ENCODE measurements around the gene CEP95. TPM values are rescaled to one million over a fixed set of nuclear protein-coding genes. Genes with fewer than 3 reads are reported as not detected.

The CEP95 gene
- total and polyA plus RNA-seq, 4 donors = 57.7 to 83.8 (median 62.1) TPM

DNA sequence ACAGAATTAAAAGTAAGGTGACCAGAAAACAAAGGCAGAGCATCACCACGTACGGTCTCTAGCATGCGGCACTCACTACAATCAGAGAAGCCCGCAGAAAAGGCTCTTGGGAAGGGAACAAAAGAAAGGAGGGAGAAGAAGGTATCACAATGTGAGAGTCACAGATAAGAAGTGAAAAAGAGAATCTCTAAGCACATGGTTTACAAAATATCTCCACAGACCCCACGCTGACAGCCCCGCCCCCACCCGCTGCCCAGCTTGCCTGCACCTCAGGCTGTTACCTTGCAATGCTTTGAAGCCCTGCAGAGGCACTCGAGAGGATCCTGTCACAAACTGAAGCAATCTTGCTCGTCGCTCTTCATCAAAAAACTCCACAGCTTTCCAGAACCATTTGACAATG, 40.5 kb downstream of the CEP95 start:
- Histone ChIP-seq H3K4me1 (ENCODE audit: control insufficient read depth, insufficient read depth, low read length) (peaks cover 3% of the 10 kb centered on the region), H3K9me3 (ENCODE audit: control insufficient read depth, insufficient read depth, low read length) (no peaks in the 10 kb centered on the region), H3K27me3 (ENCODE audit: control insufficient read depth, insufficient read depth, low read length) (no peaks in the 10 kb centered on the region), H3K4me3 (ENCODE audit: low read depth, low read length) (no peak overlapping the region), H3K27ac (ENCODE audit: low read depth, low read length) (no peak overlapping the region), H3K36me3 (ENCODE audit: control insufficient read depth, insufficient read depth, low read length) (peaks cover 9% of the 10 kb centered on the region)
- DNase-seq (ENCODE audit: low read depth in 4 of 6, low spot score in 6 of 6) = peak in 1 of 6 donors; percentile 60
- 50% methylated on average over 3 of the region's 10 CpGs for WGBS (ENCODE audit: insufficient coverage)

- no CpG with 5 or more reads among the region's 5 CpGs for WGBS (ENCODE audit: insufficient coverage)
- Histone ChIP-seq H3K4me3 (ENCODE audit: low read depth, low read length) (no peak overlapping the region), H3K4me1 (ENCODE audit: control insufficient read depth, insufficient read depth, low read length) (peaks cover 3% of the 10 kb centered on the region), H3K36me3 (ENCODE audit: control insufficient read depth, insufficient read depth, low read length) (peaks cover 15% of the 10 kb centered on the region), H3K9me3 (ENCODE audit: control insufficient read depth, insufficient read depth, low read length) (no peaks in the 10 kb centered on the region), H3K27me3 (ENCODE audit: control insufficient read depth, insufficient read depth, low read length) (no peaks in the 10 kb centered on the region), H3K27ac (ENCODE audit: low read depth, low read length) (peak overlapping the region; percentile 64)
- DNase-seq (ENCODE audit: low read depth in 4 of 6, low spot score in 6 of 6) = peak in 1 of 6 donors; percentile 11
Measured at GRCh38 chr17:64551461-64551860, 44.7 kb downstream of the CEP95 start.

DNA sequence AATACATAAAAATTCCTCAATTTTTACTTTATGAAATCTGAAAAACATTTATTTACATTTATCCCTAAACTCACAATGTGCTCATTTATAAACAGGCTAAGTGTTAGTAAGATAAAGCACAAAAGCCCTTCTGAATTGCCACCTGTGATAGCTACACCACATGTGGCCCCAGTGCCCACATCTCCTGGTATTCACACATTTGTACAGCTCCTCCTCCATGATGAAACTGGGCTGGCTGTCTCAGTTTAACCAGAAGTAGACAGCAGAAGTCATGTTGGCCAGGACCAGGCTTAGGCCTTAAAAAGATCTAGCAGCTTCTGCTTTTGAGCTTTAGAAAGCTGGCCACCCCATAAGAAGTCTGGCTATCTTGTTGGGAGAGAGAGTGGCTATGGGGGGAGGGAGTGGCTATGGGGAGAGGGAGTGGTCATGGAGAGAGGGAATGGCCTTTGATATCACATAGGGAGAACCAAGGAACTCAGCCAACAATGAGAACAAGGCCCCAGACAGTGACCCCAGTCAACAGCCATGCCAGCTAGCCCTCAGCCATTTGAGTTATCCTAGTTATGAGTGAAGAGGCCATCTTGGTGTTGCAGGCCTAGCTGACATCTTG, 47.4 kb downstream of the CEP95 start:
- H3K27ac ChIP-seq (ENCODE audit: low read depth, low read length) = no peak overlapping the region
- peaks cover 3% of the 10 kb centered on the region for H3K4me1 ChIP-seq (ENCODE audit: control insufficient read depth, insufficient read depth, low read length)
- H3K27me3 ChIP-seq (ENCODE audit: control insufficient read depth, insufficient read depth, low read length) = no peaks in the 10 kb centered on the region
- H3K4me3 ChIP-seq (ENCODE audit: low read depth, low read length) = no peak overlapping the region
- peaks cover 11% of the 10 kb centered on the region for H3K36me3 ChIP-seq (ENCODE audit: control insufficient read depth, insufficient read depth, low read length)
- H3K9me3 ChIP-seq (ENCODE audit: control insufficient read depth, insufficient read depth, low read length) = no peaks in the 10 kb centered on the region
- DNase-seq (ENCODE audit: low read depth in 4 of 6, low spot score in 6 of 6) = no peak

DNA sequence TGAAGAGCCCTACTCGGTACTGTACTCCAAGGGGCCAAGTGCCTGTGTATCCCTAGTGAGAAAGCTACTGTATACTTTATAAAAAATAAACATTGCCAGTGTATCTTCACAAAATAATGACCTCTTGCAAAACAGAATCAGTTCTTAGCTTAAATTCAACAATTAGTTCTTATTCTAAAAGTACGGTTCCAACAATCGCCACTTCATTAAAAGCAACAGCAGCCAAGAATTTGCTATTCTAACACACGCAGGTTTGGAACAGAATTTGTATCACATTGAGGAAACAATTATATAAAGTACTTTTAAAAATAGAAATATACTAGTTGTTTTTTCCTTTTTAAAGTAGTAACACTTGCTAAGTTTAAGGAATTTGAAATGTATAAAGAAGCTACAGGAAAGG, 48.5 kb downstream of the CEP95 start:
- no peak overlapping the region for H3K27ac ChIP-seq (ENCODE audit: low read depth, low read length)
- no peaks in the 10 kb centered on the region for H3K9me3 ChIP-seq (ENCODE audit: control insufficient read depth, insufficient read depth, low read length)
- peaks cover 3% of the 10 kb centered on the region for H3K4me1 ChIP-seq (ENCODE audit: control insufficient read depth, insufficient read depth, low read length)
- no peak for DNase-seq (ENCODE audit: low read depth in 4 of 6, low spot score in 6 of 6)
- peaks cover 15% of the 10 kb centered on the region for H3K36me3 ChIP-seq (ENCODE audit: control insufficient read depth, insufficient read depth, low read length)
- WGBS (ENCODE audit: insufficient coverage) = no CpG with 5 or more reads among the region's 4 CpGs
- no peak overlapping the region for H3K4me3 ChIP-seq (ENCODE audit: low read depth, low read length)
- H3K27me3 ChIP-seq (ENCODE audit: control insufficient read depth, insufficient read depth, low read length) = no peaks in the 10 kb centered on the region

DNA sequence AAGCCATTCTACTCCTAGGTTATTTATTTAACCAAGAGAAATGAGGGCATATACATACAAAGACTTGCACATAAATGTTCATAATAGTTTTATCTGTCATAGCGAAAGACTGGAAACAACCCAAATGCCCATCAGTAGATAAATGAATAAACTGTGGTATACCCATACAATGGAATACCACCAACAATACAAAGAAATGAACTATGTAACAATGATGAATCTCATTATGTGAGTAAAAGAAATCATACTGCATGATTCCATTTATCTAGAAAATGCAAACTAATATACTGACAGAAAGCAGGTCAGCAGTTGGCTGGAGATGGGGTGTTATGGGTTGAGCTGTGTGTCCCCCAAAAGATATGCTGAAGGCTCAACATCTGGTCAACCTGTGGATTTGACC, 57.3 kb downstream of the CEP95 start:
- H3K4me3 ChIP-seq (ENCODE audit: low read depth, low read length) = no peak overlapping the region
- no CpG with 5 or more reads among the region's 1 CpG for whole genome bisulfite sequencing (ENCODE audit: insufficient coverage)
- no peaks in the 10 kb centered on the region for H3K4me1 ChIP-seq (ENCODE audit: control insufficient read depth, insufficient read depth, low read length)
- DNase-seq (ENCODE audit: low read depth in 4 of 6, low spot score in 6 of 6) = no peak
- H3K36me3 ChIP-seq (ENCODE audit: control insufficient read depth, insufficient read depth, low read length) = peaks cover 21% of the 10 kb centered on the region
- no peak overlapping the region for H3K27ac ChIP-seq (ENCODE audit: low read depth, low read length)
- no peaks in the 10 kb centered on the region for H3K27me3 ChIP-seq (ENCODE audit: control insufficient read depth, insufficient read depth, low read length)
- no peaks in the 10 kb centered on the region for H3K9me3 ChIP-seq (ENCODE audit: control insufficient read depth, insufficient read depth, low read length)

GRCh38 chr17:64565563-64565962, 58.8 kb downstream of the CEP95 start:
- Histone ChIP-seq H3K36me3 (ENCODE audit: control insufficient read depth, insufficient read depth, low read length) (peaks cover 17% of the 10 kb centered on the region), H3K9me3 (ENCODE audit: control insufficient read depth, insufficient read depth, low read length) (no peaks in the 10 kb centered on the region), H3K27me3 (ENCODE audit: control insufficient read depth, insufficient read depth, low read length) (no peaks in the 10 kb centered on the region), H3K4me3 (ENCODE audit: low read depth, low read length) (no peak overlapping the region), H3K27ac (ENCODE audit: low read depth, low read length) (no peak overlapping the region), H3K4me1 (ENCODE audit: control insufficient read depth, insufficient read depth, low read length) (no peaks in the 10 kb centered on the region)
- DNase-seq (ENCODE audit: low read depth in 4 of 6, low spot score in 6 of 6) = no peak

DNA sequence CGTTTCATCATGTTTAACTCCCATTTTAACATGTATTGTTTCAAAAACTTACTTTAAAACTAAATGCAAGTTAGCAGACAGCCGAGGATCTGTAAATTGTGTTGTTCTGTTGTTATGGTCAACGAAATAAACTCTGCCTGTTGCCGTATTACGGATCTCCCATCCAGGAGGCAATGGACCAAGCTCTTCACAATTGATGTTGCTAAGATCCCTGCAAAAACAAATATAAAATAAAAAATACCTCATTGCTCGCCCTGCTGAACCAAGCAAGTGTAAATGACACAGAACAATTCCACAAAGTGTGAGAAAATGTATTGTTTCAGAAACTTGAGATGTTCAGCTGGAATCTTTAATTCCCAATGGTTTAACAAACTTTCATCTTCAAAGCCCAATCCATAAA, 65.0 kb downstream of the CEP95 start:
- no peak overlapping the region for H3K4me3 ChIP-seq (ENCODE audit: low read depth, low read length)
- H3K9me3 ChIP-seq (ENCODE audit: control insufficient read depth, insufficient read depth, low read length) = no peaks in the 10 kb centered on the region
- DNase-seq (ENCODE audit: low read depth in 4 of 6, low spot score in 6 of 6) = no peak
- no peak overlapping the region for H3K27ac ChIP-seq (ENCODE audit: low read depth, low read length)
- peaks cover 23% of the 10 kb centered on the region for H3K36me3 ChIP-seq (ENCODE audit: control insufficient read depth, insufficient read depth, low read length)
- H3K27me3 ChIP-seq (ENCODE audit: control insufficient read depth, insufficient read depth, low read length) = no peaks in the 10 kb centered on the region
- H3K4me1 ChIP-seq (ENCODE audit: control insufficient read depth, insufficient read depth, low read length) = no peaks in the 10 kb centered on the region
- no CpG with 5 or more reads among the region's 6 CpGs for WGBS (ENCODE audit: insufficient coverage)

- H3K27ac ChIP-seq (ENCODE audit: low read depth, low read length) = no peak overlapping the region
- H3K4me3 ChIP-seq (ENCODE audit: low read depth, low read length) = no peak overlapping the region
- no peaks in the 10 kb centered on the region for H3K4me1 ChIP-seq (ENCODE audit: control insufficient read depth, insufficient read depth, low read length)
- no peaks in the 10 kb centered on the region for H3K27me3 ChIP-seq (ENCODE audit: control insufficient read depth, insufficient read depth, low read length)
- no peaks in the 10 kb centered on the region for H3K9me3 ChIP-seq (ENCODE audit: control insufficient read depth, insufficient read depth, low read length)
- H3K36me3 ChIP-seq (ENCODE audit: control insufficient read depth, insufficient read depth, low read length) = peaks cover 24% of the 10 kb centered on the region
- DNase-seq (ENCODE audit: low read depth in 4 of 6, low spot score in 6 of 6) = no peak
- no CpG with 5 or more reads among the region's 3 CpGs for WGBS (ENCODE audit: insufficient coverage)
Measured at GRCh38 chr17:64572682-64573154, 65.9 kb downstream of the CEP95 start.

DNA sequence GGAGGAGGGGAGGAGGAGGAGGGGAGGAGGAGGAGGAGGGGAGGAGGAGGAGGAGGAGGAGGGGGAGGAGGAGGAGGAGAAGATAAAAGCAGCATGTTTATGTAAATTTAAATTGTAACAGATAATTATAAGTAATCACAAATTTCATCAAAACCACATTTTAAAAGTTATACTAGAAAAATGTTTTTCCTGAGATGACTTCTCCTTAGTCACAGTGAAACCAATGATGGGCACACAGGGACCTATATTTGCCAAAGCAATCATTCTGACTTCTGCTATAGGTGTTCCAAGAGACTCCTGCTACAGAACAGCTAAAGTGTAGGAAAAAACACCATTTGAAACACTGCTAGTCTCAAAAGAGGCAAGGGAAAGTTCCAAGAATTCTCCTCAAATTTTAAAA, 66.4 kb downstream of the CEP95 start:
- Histone ChIP-seq H3K27ac (ENCODE audit: low read depth, low read length) (no peak overlapping the region), H3K4me3 (ENCODE audit: low read depth, low read length) (no peak overlapping the region), H3K36me3 (ENCODE audit: control insufficient read depth, insufficient read depth, low read length) (peaks cover 22% of the 10 kb centered on the region), H3K9me3 (ENCODE audit: control insufficient read depth, insufficient read depth, low read length) (no peaks in the 10 kb centered on the region), H3K4me1 (ENCODE audit: control insufficient read depth, insufficient read depth, low read length) (no peaks in the 10 kb centered on the region), H3K27me3 (ENCODE audit: control insufficient read depth, insufficient read depth, low read length) (no peaks in the 10 kb centered on the region)
- peak in 1 of 6 donors; percentile 15 for DNase-seq (ENCODE audit: low read depth in 4 of 6, low spot score in 6 of 6)

- Histone ChIP-seq H3K4me1 (ENCODE audit: control insufficient read depth, insufficient read depth, low read length) (no peaks in the 10 kb centered on the region), H3K36me3 (ENCODE audit: control insufficient read depth, insufficient read depth, low read length) (peaks cover 18% of the 10 kb centered on the region), H3K9me3 (ENCODE audit: control insufficient read depth, insufficient read depth, low read length) (no peaks in the 10 kb centered on the region), H3K27me3 (ENCODE audit: control insufficient read depth, insufficient read depth, low read length) (no peaks in the 10 kb centered on the region), H3K27ac (ENCODE audit: low read depth, low read length) (no peak overlapping the region), H3K4me3 (ENCODE audit: low read depth, low read length) (no peak overlapping the region)
- no peak for DNase-seq (ENCODE audit: low read depth in 4 of 6, low spot score in 6 of 6)
- WGBS (ENCODE audit: insufficient coverage) = 100% methylated on average over 1 of the region's 1 CpG
Measured at GRCh38 chr17:64574646-64575045, 67.9 kb downstream of the CEP95 start.
